Activated T-cell treated with anti-CD3 and anti-CD28 coated beads, Interleukin-2, amount 50 U/mL, for 4 hours (primary cell): ENCODE results near the gene HSPA6. TPM values are rescaled to one million over a fixed set of nuclear protein-coding genes. Genes with fewer than 3 reads are reported as not detected.
"Not testable (repeated sequence)": the region's sequence is repeated elsewhere in the genome, so short reads cannot be mapped to it uniquely, and the experiment has no call there.

ENCODE experiments used
- ATAC-seq, 2 donors: fragments of 200-7000 bp; cut with Tn5 transposase; one replicate each; pipeline ENCODE4 v1.10.0; 2021
- DNase-seq: peaks from one replicate; pipeline ENCODE4 v3.0.0-alpha.2; 2020
- H3K27me3 Mint-ChIP-seq: one replicate; pipeline ENCODE4 v1.8.0; 2021; ENCODE audit warnings: low read depth, mixed read lengths
- H3K36me3 Mint-ChIP-seq: one replicate; pipeline ENCODE4 v1.8.0; 2022; ENCODE audit warnings: mixed read lengths; ENCODE audit not compliant: insufficient read depth
- H3K4me1 Mint-ChIP-seq: one replicate; pipeline ENCODE4 v1.8.0; 2021; ENCODE audit warnings: low read depth, mixed read lengths
- H3K4me3 Mint-ChIP-seq: one replicate; pipeline ENCODE4 v1.8.0; 2021; ENCODE audit warnings: mild to moderate bottlenecking, moderate library complexity, mixed read lengths
- H3K9me3 Mint-ChIP-seq: one replicate; pipeline ENCODE4 v1.8.0; 2021; ENCODE audit warnings: mixed read lengths
- total RNA-seq, 3 donors: library from RNA; stranded (reverse); gene quantifications; one replicate each; pipeline ENCODE4 v1.2.1, GENCODE V29; 2021

Gene HSPA6
- total RNA-seq, 3 donors from 2014 or later, result 0.82 to 3.8 (median 1.9) TPM

- not testable (repeated sequence) for ATAC-seq, H3K9me3 Mint-ChIP-seq, H3K27me3 Mint-ChIP-seq, H3K36me3 Mint-ChIP-seq, H3K4me3 Mint-ChIP-seq, DNase-seq
- H3K4me1 Mint-ChIP-seq, result peaks cover 18% of the 10 kb centered on the region
Observed at GRCh38 chr1:161556143-161556542, 31.8 kb downstream of the HSPA6 start.

GRCh38 chr1:161556990-161557389 is 32.6 kb downstream of the HSPA6 start:
- DNase-seq, ATAC-seq, H3K36me3 Mint-ChIP-seq: not testable (repeated sequence)

GRCh38 chr1:161557506-161558450 is 33.4 kb downstream of the HSPA6 start:
- not testable (repeated sequence) for H3K4me3 Mint-ChIP-seq, DNase-seq, H3K9me3 Mint-ChIP-seq, H3K27me3 Mint-ChIP-seq, H3K36me3 Mint-ChIP-seq, ATAC-seq
- H3K4me1 Mint-ChIP-seq, result peaks cover 21% of the 10 kb centered on the region

More at GRCh38 chr1:161556990-161557389, 32.6 kb downstream of the HSPA6 start:
- H3K4me3 Mint-ChIP-seq, H3K9me3 Mint-ChIP-seq, H3K27me3 Mint-ChIP-seq: not testable (repeated sequence)
- peaks cover 21% of the 10 kb centered on the region for H3K4me1 Mint-ChIP-seq

GRCh38 chr1:161560960-161561715 is 36.8 kb downstream of the HSPA6 start:
- H3K4me1 Mint-ChIP-seq, result not testable (repeated sequence)

GRCh38 chr1:161562441-161562840 is 38.1 kb downstream of the HSPA6 start:
- not testable (repeated sequence) for H3K4me3 Mint-ChIP-seq, H3K27me3 Mint-ChIP-seq, H3K36me3 Mint-ChIP-seq, DNase-seq, ATAC-seq, H3K9me3 Mint-ChIP-seq
- H3K4me1 Mint-ChIP-seq, result peaks cover 13% of the 10 kb centered on the region

More at GRCh38 chr1:161560960-161561715, 36.8 kb downstream of the HSPA6 start:
- not testable (repeated sequence) for H3K4me3 Mint-ChIP-seq, H3K36me3 Mint-ChIP-seq, H3K27me3 Mint-ChIP-seq, DNase-seq, H3K9me3 Mint-ChIP-seq
- peak in 1 of 2 donors; percentile 14 for ATAC-seq

- H3K4me3 Mint-ChIP-seq, H3K27me3 Mint-ChIP-seq, DNase-seq, H3K9me3 Mint-ChIP-seq, ATAC-seq, H3K36me3 Mint-ChIP-seq: not testable (repeated sequence)
- peaks cover 13% of the 10 kb centered on the region for H3K4me1 Mint-ChIP-seq
Observed at GRCh38 chr1:161563522-161563921, 39.2 kb downstream of the HSPA6 start.

GRCh38 chr1:161566602-161566960 is 42.2 kb downstream of the HSPA6 start:
- not testable (repeated sequence) for H3K4me1 Mint-ChIP-seq, H3K4me3 Mint-ChIP-seq, H3K9me3 Mint-ChIP-seq, ATAC-seq, DNase-seq, H3K36me3 Mint-ChIP-seq, H3K27me3 Mint-ChIP-seq

- H3K4me3 Mint-ChIP-seq, H3K4me1 Mint-ChIP-seq, ATAC-seq, H3K9me3 Mint-ChIP-seq, DNase-seq, H3K27me3 Mint-ChIP-seq, H3K36me3 Mint-ChIP-seq: not testable (repeated sequence)
Observed at GRCh38 chr1:161571703-161572102, 47.4 kb downstream of the HSPA6 start.

Other genes starting within 250 kb of the HSPA6 start
- 1 to 10 TPM in 2 of 3 donors, under 1 TPM in 1; 0.83 to 2.0 (median 1.1) TPM for gene MPZ, start 214.6 kb upstream of the HSPA6 start, total RNA-seq
- 100 to 1,000 TPM; 179 to 202 (median 186) TPM for gene SDHC, start 210.2 kb upstream of the HSPA6 start, total RNA-seq
- not detected for gene CFAP126, start 156.7 kb upstream of the HSPA6 start, total RNA-seq
- under 1 TPM; 0.29 to 0.86 (median 0.38) TPM for gene FCGR2A, start 19.1 kb upstream of the HSPA6 start, total RNA-seq
- gene FCGR3A, start 25.3 kb downstream of the HSPA6 start, total RNA-seq, result under 1 TPM; 0.40 to 0.87 (median 0.61) TPM
- not detected for gene FCGR3B, start 106.6 kb downstream of the HSPA6 start, total RNA-seq
- under 1 TPM in 1 of 3 donors, not detected in 2; 0.13 TPM for gene FCGR2B, start 138.6 kb downstream of the HSPA6 start, total RNA-seq
- gene FCRLA, start 182.7 kb downstream of the HSPA6 start, total RNA-seq, result under 1 TPM; 0.24 to 0.38 (median 0.28) TPM
- under 1 TPM in 2 of 3 donors, not detected in 1; 0.14 to 0.18 TPM for gene FCRLB, start 197.0 kb downstream of the HSPA6 start, total RNA-seq
- 10 to 100 TPM; 41.7 to 45.1 (median 41.7) TPM for gene DUSP12, start 225.2 kb downstream of the HSPA6 start, total RNA-seq
- 10 to 100 TPM; 20.0 to 26.2 (median 24.8) TPM for gene ATF6, start 241.8 kb downstream of the HSPA6 start, total RNA-seq